GM19324 (cell line): ENCODE measurements around the gene CABLES2.

ENCODE experiments used
- ATAC-seq: cut with Tn5 transposase; IDR thresholded peaks from one replicate; pipeline ENCODE4 v1.9.1; 2021; ENCODE audit warnings: mild to moderate bottlenecking, moderate library complexity; ENCODE audit not compliant: unreplicated experiment, low FRiP score

CABLES2 gene

GRCh38 chr20:62352402-62353288, 54.4 kb downstream of the CABLES2 start:
- no peak for ATAC-seq

GRCh38 chr20:62351469-62352401, 55.4 kb downstream of the CABLES2 start:
- ATAC-seq, result no peak

- ATAC-seq, result no peak
Measured at GRCh38 chr20:62350629-62351422, 56.3 kb downstream of the CABLES2 start.

- no peak for ATAC-seq
Measured at GRCh38 chr20:62350098-62350628, 56.9 kb downstream of the CABLES2 start.

GRCh38 chr20:62349556-62350097, 57.5 kb downstream of the CABLES2 start:
- no peak for ATAC-seq

- no peak for ATAC-seq
Measured at GRCh38 chr20:62348604-62349003, 58.5 kb downstream of the CABLES2 start.

GRCh38 chr20:62347445-62347844, 59.6 kb downstream of the CABLES2 start:
- ATAC-seq, result no peak

- ATAC-seq, result no peak
Measured at GRCh38 chr20:62347151-62347404, 60.0 kb downstream of the CABLES2 start.

- no peak for ATAC-seq
Measured at GRCh38 chr20:62346398-62347150, 60.5 kb downstream of the CABLES2 start.

- no peak for ATAC-seq
Measured at GRCh38 chr20:62345681-62346370, 61.3 kb downstream of the CABLES2 start.

GRCh38 chr20:62344782-62345181, 62.3 kb downstream of the CABLES2 start:
- ATAC-seq, result no peak

- no peak for ATAC-seq
Measured at GRCh38 chr20:62344092-62344491, 63.0 kb downstream of the CABLES2 start.

GRCh38 chr20:62342910-62343309, 64.2 kb downstream of the CABLES2 start:
- no peak for ATAC-seq

GRCh38 chr20:62339647-62340062, 67.4 kb downstream of the CABLES2 start:
- peak; percentile 67 for ATAC-seq
